ENCODE measurements around the gene SLC30A4.
"Not testable (repeated sequence)": the region's sequence is repeated elsewhere in the genome, so short reads cannot be mapped to it uniquely, and the experiment has no call there.

SLC30A4 gene

GRCh38 chr15:45507143-45507542 lies 15.4 kb downstream of the SLC30A4 start:
- not testable (repeated sequence) for DNase-seq

GRCh38 chr15:45499426-45499825 lies 23.1 kb downstream of the SLC30A4 start:
- no peak for DNase-seq

DNA sequence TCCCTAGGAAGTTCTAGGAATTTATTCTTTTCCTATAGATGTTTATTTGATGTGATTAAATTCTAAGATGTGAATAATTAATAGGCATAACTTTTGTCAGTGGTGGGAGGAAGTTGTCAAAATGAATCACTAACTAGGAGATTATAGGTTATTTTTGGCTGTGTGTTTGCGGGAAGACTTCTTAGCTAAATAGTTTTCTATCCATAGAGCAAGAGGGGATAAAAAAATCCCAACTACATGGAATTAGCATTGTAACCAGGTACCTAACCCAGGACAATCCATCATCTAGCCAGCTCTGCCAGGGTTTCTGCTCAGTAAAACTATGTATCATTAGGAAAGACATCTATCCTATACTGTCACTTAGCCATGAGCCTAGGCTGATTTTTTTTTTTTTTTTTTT lies 23.9 kb downstream of the SLC30A4 start:
- no peak for DNase-seq

- DNase-seq: no peak
Observed at GRCh38 chr15:45497261-45497660, 25.3 kb downstream of the SLC30A4 start.

- DNase-seq: no peak
Observed at GRCh38 chr15:45496658-45497057, 25.9 kb downstream of the SLC30A4 start.

DNA sequence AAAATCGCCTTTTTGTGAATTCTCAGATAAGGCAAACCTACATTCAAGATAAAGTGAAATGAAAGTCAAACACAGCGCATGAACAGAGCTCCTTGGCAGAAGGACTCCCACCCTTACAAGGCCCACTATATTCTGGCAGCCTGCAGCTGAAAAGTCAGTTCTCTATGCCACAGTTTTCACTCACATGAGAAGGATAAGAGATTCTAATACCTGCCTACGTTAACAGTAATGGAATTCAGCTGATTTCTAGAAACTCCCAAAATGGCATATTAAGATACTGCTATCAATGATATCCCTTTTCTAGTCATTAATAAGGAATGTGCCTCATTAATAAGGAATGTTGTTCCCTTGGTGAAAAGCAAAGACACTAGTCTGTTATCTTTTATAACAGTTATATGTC lies 27.0 kb downstream of the SLC30A4 start:
- no peak for DNase-seq

- DNase-seq: no peak
Observed at GRCh38 chr15:45489690-45490238, 32.8 kb downstream of the SLC30A4 start.

DNA sequence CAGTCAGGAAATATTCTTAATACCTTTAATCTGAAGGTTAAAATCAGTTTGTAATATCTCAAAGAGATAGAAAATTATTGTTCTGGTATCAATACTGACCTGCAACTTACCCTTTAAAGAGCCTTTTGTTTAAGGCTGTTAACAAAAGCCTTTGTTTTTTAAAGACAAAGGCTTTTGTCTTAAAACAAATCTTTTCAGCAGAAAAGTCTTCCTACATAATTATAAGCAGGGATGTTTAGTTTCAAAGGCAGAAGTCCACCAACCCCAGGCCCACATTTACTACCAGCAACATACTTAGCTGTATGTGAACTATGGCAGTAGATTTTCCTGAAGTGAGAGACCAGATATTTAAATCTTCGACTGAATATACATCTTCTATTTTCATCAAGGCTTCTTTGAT lies 36.2 kb downstream of the SLC30A4 start:
- no peak for DNase-seq

GRCh38 chr15:45481135-45481534 lies 41.4 kb downstream of the SLC30A4 start:
- no peak for DNase-seq

DNA sequence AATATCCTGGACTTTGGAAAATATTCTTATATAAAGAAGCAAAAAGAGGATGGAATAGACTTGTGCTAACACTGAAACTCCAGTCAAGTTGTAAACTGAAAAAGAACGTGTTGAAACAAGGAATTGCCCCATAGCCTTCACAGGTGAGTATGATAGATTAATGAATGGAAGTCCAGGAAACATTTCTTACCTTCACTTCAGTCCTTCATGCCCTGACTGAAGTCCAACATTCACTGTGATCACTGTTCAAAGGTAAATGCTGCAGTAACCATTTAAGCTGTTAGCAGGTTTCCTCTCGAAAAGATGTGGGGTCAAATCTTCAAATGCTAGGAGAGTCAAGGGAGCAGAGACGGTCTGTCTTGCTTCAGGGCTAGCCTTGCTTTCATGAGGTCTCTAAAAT lies 46.1 kb downstream of the SLC30A4 start:
- DNase-seq: no peak

- DNase-seq: no peak
Observed at GRCh38 chr15:45474799-45475198, 47.8 kb downstream of the SLC30A4 start.

DNA sequence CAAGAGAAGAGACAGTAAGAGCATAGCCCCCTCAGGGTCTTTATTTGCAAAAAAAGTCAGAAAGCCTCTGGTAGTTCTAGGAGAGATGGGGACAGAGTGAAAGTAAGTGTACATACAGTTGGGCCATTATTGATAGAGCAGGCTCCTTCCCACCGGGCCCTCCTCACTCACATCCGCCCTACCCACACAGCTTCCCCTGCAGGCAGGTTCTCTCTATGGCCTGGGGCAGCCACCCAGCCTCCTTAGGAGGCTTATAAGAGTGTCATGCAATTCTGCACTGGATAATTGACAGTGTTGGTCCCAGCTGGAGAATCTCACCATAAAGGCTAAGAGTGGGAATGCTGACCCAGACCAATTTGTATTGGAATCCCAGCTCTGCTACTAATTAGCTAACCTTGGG lies 49.5 kb downstream of the SLC30A4 start:
- no peak for DNase-seq

DNA sequence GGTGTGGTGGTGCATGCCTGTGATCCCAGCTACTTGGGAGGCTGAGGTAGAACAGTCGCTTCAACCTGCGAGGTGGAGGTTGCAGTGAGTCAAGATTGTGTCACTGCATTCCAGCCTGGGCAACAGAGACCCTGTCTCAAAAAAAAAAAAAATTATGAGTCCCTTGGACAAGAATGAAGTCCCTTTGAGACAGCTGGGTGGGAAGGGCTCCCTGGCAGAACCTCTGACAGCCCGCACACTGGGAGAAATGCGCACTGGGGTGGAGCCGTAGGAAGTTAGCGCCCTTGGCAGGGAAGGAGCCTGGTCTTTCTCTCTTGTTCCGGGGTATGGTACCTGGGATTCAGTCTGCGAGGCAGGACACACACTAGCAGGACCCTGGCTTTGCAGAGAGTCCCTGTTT lies 51.4 kb downstream of the SLC30A4 start:
- no peak for DNase-seq

- no peak for DNase-seq
Observed at GRCh38 chr15:45469441-45469840, 53.1 kb downstream of the SLC30A4 start.

DNA sequence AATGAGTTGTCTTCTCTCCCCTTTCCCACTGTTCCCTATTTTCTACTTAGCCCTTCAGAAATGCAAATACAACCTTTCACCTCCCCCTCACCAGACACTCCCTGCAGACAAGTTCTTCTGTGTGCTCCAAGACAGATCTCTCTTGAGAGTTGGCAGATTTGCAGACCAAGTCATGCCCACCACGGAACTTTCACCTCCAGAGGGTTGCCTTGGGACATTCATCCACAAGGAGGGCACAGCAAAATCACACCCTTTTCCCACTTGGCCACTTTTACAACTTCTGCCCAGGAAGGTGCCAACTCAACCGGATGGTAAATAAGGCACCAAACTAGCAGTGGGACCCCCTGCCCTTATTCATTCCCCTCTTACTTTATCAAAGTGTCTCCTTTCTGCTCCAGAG lies 53.5 kb downstream of the SLC30A4 start:
- no peak for DNase-seq

DNA sequence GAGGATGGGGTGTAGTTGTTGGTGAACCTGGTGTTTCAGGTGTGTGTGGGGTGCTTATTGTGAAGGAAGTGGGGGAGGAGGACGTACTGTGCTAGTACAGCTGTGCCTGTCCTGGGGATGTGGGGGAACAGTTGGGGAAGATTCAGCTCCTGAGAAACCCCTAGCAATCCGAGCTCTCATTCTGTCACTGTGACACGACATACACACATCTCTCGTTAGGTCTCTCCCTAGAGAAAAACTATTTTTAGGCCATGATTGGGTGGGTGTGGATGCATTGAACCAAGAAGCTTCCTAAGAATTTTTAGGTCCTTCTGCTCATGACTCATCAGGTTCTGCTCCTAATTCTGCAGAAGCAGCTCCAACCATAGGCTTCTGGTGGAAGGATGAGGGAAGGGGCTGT lies 54.3 kb downstream of the SLC30A4 start:
- DNase-seq: no peak

GRCh38 chr15:45458746-45459403 lies 63.7 kb downstream of the SLC30A4 start:
- DNase-seq: peak in 12 of 14 donors; percentile 16 to 76 (median 45)

DNA sequence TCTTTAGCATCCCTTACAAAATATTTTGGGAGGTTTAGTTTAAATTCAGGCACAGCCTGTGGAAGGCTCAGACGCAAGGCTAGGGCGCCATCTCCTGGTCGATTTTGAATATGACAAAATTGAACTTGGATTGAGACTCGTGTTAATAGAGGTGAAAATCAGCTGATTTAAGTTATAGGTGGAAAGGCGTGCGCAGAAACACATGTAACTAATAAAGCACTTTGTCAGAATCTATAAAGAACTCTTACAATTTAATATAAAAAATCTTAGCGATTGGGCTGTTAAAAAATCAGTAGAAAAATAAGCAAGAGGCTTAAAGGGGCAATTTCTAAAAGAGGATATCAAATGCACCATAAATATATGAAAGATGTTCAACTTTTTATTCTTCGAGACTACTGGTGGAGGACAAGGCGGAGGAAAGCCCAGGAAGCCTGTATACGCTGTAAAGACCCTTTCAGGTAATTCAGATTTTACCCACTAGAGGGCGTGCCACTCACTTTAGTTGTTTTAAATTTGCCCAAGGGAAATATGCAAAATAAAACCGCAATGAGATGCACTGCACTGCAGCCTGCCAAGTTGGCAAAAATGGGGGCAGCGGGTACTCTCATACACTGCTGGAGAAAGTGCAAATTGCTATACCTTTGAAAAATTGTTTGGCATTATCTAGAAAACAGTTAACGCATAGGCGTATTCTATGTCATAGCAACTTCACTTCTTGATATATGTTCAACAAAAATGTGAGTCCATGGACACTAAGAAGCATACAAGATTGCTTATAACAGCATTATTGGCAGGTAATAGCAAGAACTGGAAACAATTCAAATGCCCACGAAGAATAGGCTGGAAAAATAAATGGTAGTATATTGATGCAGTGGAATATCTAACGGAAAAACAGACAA lies 64.7 kb downstream of the SLC30A4 start:
- DNase-seq: peak in 12 of 14 donors; percentile 16 to 78 (median 53)

DNA sequence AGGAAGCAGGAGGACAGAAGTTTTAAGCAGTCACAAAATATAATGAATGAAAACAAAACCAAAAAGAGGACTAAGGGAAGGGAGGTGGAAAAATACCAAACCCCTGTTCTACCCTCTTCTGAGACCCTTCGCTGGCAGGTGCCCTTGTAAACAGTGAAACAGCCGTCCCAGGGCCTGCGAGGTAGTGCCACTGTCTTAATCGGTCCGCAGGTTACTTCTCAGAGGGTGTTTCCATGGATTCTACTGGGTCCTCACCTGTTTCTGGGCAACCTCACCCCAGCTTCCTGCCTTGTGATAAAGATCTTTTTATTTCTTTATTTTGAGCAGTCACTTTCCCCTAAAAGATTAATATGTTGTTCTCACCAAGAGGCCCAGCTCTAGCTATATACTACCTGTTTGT lies 65.3 kb downstream of the SLC30A4 start:
- no peak for DNase-seq

GRCh38 chr15:45456212-45457106 lies 66.1 kb downstream of the SLC30A4 start:
- peak in 5 of 14 donors; percentile 3 to 27 (median 12) for DNase-seq

DNA sequence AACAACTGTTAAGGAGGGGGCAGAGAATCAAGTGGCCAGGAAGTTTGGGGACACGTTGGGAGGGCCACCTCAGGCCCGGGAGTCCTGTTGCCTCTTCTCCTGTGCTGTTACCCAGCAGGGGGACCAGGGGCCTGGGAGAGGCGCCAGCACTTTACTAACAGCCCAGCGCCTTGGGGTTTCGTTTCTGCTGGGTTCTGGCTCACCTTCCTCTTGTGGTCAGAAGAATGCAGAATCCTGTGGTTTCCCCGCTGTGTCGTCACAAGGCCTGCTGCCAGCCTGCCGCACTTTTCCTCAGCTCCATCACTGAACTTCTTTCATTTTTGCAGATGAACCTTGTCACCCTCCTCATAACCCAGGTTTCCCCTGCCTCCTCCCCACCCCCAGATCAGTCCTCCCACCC lies 67.7 kb downstream of the SLC30A4 start:
- peak in 9 of 14 donors; percentile 12 to 69 (median 26) for DNase-seq

- DNase-seq: no peak
Observed at GRCh38 chr15:45451265-45451664, 71.3 kb downstream of the SLC30A4 start.
